ENCODE measurements around the gene C12orf43. TPM values are rescaled to one million over a fixed set of nuclear protein-coding genes. Genes with fewer than 3 reads are reported as not detected.
"Not testable (repeated sequence)": the region's sequence is repeated elsewhere in the genome, so short reads cannot be mapped to it uniquely, and the experiment has no call there.

Gene C12orf43
- total and polyA plus RNA-seq, 9 donors, result 10.6 to 22.9 (median 16.4) TPM

- H3K9me3 ChIP-seq, result no peaks in the 10 kb centered on the region
- no peaks in the 10 kb centered on the region for H3K36me3 ChIP-seq
- intact Hi-C loops (cut with DNase I), result no loop called here
- no peaks in the 10 kb centered on the region for H3K27me3 ChIP-seq
- no peak overlapping the region for H3K4me3 ChIP-seq
- H3K4me1 ChIP-seq (ENCODE audit: insufficient read depth), result peaks cover 7% of the 10 kb centered on the region
- DNase-seq, result no peak
- no peak for TF ChIP-seq POLR2A (IDR thresholded peaks at IDR 0.05)
- no peak for TF ChIP-seq EP300 (IDR thresholded peaks at IDR 0.05)
- TF ChIP-seq CTCF (IDR thresholded peaks at IDR 0.05), result no peak
- no peak overlapping the region for H3K27ac ChIP-seq
- 35 to 63% (median 35%) methylated on average over 9 of the region's 9 CpGs for WGBS, 3 donors
These were observed 41.5 kb upstream of the C12orf43 start for GRCh38 chr12:121057794-121058193.

DNA sequence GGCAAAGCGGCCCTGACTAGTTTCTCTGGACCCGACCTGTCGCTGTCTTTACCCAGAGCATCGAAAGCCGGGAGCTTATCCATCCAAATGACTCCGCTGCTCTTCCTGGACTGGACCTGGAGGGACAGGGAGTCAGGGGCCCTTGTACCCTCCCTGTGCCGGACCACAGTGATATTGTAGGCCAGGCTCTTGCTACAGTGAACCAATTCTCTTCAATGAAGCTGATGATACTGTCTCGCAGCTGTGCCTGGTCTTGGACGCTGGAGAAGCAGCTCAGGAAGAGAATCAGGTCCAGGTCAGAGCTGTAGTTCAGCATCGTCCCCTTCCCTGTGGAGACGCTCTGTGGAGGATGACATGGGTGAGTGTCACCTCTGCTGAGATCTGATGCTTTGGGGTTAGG lies 37.4 kb upstream of the C12orf43 start:
- peaks cover 4% of the 10 kb centered on the region for H3K4me1 ChIP-seq (ENCODE audit: insufficient read depth)
- DNase-seq, result no peak
- H3K9me3 ChIP-seq, result no peaks in the 10 kb centered on the region
- no peak overlapping the region for H3K27ac ChIP-seq
- no peak overlapping the region for H3K4me3 ChIP-seq
- no peak for TF ChIP-seq POLR2A (IDR thresholded peaks at IDR 0.05)
- no peak for TF ChIP-seq EP300 (IDR thresholded peaks at IDR 0.05)
- no peak for TF ChIP-seq CTCF (IDR thresholded peaks at IDR 0.05)
- no peaks in the 10 kb centered on the region for H3K27me3 ChIP-seq
- intact Hi-C loops (cut with DNase I), result no loop called here
- H3K36me3 ChIP-seq, result no peaks in the 10 kb centered on the region
- 87 to 93% (median 90%) methylated on average over 11 of the region's 11 CpGs for WGBS, 3 donors

DNA sequence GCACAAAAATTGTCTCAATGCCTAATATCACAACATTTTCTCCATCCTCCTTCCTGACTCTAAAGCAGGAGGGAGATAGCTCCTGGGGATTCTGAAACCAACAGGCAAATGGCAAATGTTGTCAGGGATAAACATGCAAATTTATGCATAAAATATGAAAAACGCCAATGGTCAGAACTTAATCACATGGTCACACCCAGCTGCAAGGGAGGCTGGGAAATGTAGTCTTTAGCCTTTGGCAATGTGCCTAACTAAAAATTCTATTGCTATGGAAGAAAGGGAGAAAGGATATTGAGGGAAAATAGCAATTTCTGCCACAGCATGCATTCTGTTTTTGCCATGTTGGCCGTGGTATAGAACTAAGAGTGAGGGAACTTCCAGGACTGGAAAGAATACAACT lies 34.4 kb upstream of the C12orf43 start:
- Histone ChIP-seq H3K27ac (no peak overlapping the region), H3K36me3 (no peaks in the 10 kb centered on the region), H3K4me3 (no peak overlapping the region), H3K4me1 (ENCODE audit: insufficient read depth) (no peaks in the 10 kb centered on the region), H3K27me3 (no peaks in the 10 kb centered on the region), H3K9me3 (no peaks in the 10 kb centered on the region)
- no peak for DNase-seq
- intact Hi-C loops (cut with DNase I), result no loop called here
- TF ChIP-seq POLR2A (IDR thresholded peaks at IDR 0.05) (no peak), EP300 (IDR thresholded peaks at IDR 0.05) (no peak), CTCF (IDR thresholded peaks at IDR 0.05) (no peak)
- 42 to 65% (median 53%) methylated on average over 2 of the region's 2 CpGs for WGBS, 3 donors

- Histone ChIP-seq H3K27me3 (no peaks in the 10 kb centered on the region), H3K4me3 (no peak overlapping the region), H3K9me3 (no peaks in the 10 kb centered on the region), H3K27ac (no peak overlapping the region), H3K36me3 (no peaks in the 10 kb centered on the region), H3K4me1 (ENCODE audit: insufficient read depth) (no peaks in the 10 kb centered on the region)
- no peak for DNase-seq
- intact Hi-C loops (cut with DNase I), result no loop called here
- 22 to 52% (median 29%) methylated on average over 7 of the region's 7 CpGs for WGBS, 3 donors
- TF ChIP-seq CTCF (IDR thresholded peaks at IDR 0.05), result no peak
- no peak for TF ChIP-seq EP300 (IDR thresholded peaks at IDR 0.05)
- no peak for TF ChIP-seq POLR2A (IDR thresholded peaks at IDR 0.05)
These were observed 32.2 kb upstream of the C12orf43 start for GRCh38 chr12:121048442-121048841.

- H3K27me3 ChIP-seq; intact Hi-C loops (cut with DNase I); H3K9me3 ChIP-seq; H3K4me3 ChIP-seq; H3K36me3 ChIP-seq; H3K4me1 ChIP-seq (ENCODE audit: insufficient read depth); H3K27ac ChIP-seq; DNase-seq: not testable (repeated sequence)
- WGBS, 3 donors, result 81 to 87% (median 86%) methylated on average over 12 of the region's 12 CpGs
These were observed 31.1 kb upstream of the C12orf43 start for GRCh38 chr12:121047400-121047799.
